ENCODE results near the gene RNASEL. TPM values are rescaled to one million over a fixed set of nuclear protein-coding genes. Genes with fewer than 3 reads are reported as not detected.

Gene RNASEL
- polyA plus RNA-seq, 1 of the 3 experiments (the other 2 are of a cell fraction) = not detected

- H3K4me2 ChIP-seq = no peak overlapping the region
- peaks cover 4% of the 10 kb centered on the region for H3F3A ChIP-seq (replicated peaks; ENCODE audit: insufficient read depth)
- no peaks in the 10 kb centered on the region for H3K9me3 ChIP-seq
- ChIA-PET POLR2A (interaction anchor here (1.4 kb wide), 1 partner anchor 187 kb away, joined by 6 read pairs; no protein-coding TSS in a partner anchor), CTCF (interaction anchor here (0.5 to 17.7 kb wide), 41 partner anchors 8 to 632 kb away, joined by 3 to 829 read pairs (median 4); partner anchors contain the start of genes NPL and RGS16)
- no peak overlapping the region for H3K27ac ChIP-seq (ENCODE audit: low read depth in 2 of 2, low read length in 1 of 2)
- no peak overlapping the region for H3K9ac ChIP-seq
- peak; percentile 69 for DNase-seq
- no peak overlapping the region for H2AFZ ChIP-seq (ENCODE audit: low read depth)
- no peaks in the 10 kb centered on the region for H3K79me2 ChIP-seq (ENCODE audit: insufficient read depth)
- no peaks in the 10 kb centered on the region for H3K9me2 ChIP-seq
- no peaks in the 10 kb centered on the region for H3K27me3 ChIP-seq (ENCODE audit: insufficient read depth)
- WGBS (ENCODE audit: low lambda C conversion rate) = 48% methylated on average over 4 of the region's 4 CpGs
- H3K36me3 ChIP-seq (replicated peaks in 1 of 2; ENCODE audit: control insufficient read depth in 1 of 2, insufficient read depth in 2 of 2, low read length in 1 of 2) = no peaks in the 10 kb centered on the region
- H3K4me1 ChIP-seq (ENCODE audit: control insufficient read depth in 1 of 2, insufficient read depth in 2 of 2, low read depth in 1 of 2, low read length in 1 of 2) = peaks cover 0 to 10% of the 10 kb centered on the region in 2 experiments; a peak in 3 of 4 replicates
- H3K4me3 ChIP-seq (ENCODE audit: low read depth in 2 of 2, low read length in 1 of 2) = no peak overlapping the region; a peak in 1 of 4 replicates
- H4K20me1 ChIP-seq (ENCODE audit: insufficient read depth) = no peaks in the 10 kb centered on the region
- TF ChIP-seq FOSL2 (IDR thresholded peaks at IDR 0.05; ENCODE audit: borderline replicate concordance, low read depth) (no peak), RCOR1 (IDR thresholded peaks at IDR 0.05; ENCODE audit: low read length) (no peak), PBX3 (IDR thresholded peaks at IDR 0.05) (no peak), TEAD4 (IDR thresholded peaks at IDR 0.05; ENCODE audit: borderline replicate concordance, insufficient read depth) (no peak), USF2 (IDR thresholded peaks at IDR 0.05; ENCODE audit: borderline replicate concordance, low read depth, low read length) (no peak), YY1 (IDR thresholded peaks at IDR 0.05; ENCODE audit: low read depth) (no peak), RAD21 (IDR thresholded peaks at IDR 0.05; ENCODE audit: low read length) (peak; percentile 80), ELF1 (IDR thresholded peaks at IDR 0.05) (no peak), NRF1 (IDR thresholded peaks at IDR 0.05; ENCODE audit: low read depth, low read length) (no peak), IRF3 (IDR thresholded peaks at IDR 0.05; ENCODE audit: low read depth, low read length) (no peak), SIN3A (IDR thresholded peaks at IDR 0.05; ENCODE audit: borderline replicate concordance, low read depth, low read length) (no peak), EP300 (IDR thresholded peaks at IDR 0.05; ENCODE audit: borderline replicate concordance in 1 of 2, low read depth in 1 of 2, low read length in 1 of 2) (no peak), RXRA (IDR thresholded peaks at IDR 0.05; ENCODE audit: borderline replicate concordance, low read depth) (no peak), CTCF (IDR thresholded peaks at IDR 0.05) (peak; percentile 89), GABPA (IDR thresholded peaks at IDR 0.05; ENCODE audit: low read depth) (no peak), SMC3 (IDR thresholded peaks at IDR 0.05; ENCODE audit: low read depth, low read length) (peak; percentile 74), MAX (IDR thresholded peaks at IDR 0.05; ENCODE audit: low read depth) (no peak), MXI1 (IDR thresholded peaks at IDR 0.05; ENCODE audit: low read depth, low read length) (no peak), MEF2A (IDR thresholded peaks at IDR 0.05; ENCODE audit: borderline replicate concordance, low read depth) (no peak), FOXJ3 (CRISPR knock-in tag; IDR thresholded peaks at IDR 0.05) (no peak), TAF1 (IDR thresholded peaks at IDR 0.05; ENCODE audit: borderline replicate concordance, low read depth, low read length) (no peak), FOXM1 (IDR thresholded peaks at IDR 0.05; ENCODE audit: low read depth) (no peak), EZH2phosphoT487 (IDR thresholded peaks at IDR 0.05; ENCODE audit: borderline replicate concordance, low read depth) (no peak), JUND (IDR thresholded peaks at IDR 0.05) (no peak), REST (IDR thresholded peaks at IDR 0.05; ENCODE audit: low read depth, low read length) (no peak), RFX5 (IDR thresholded peaks at IDR 0.05; ENCODE audit: low read length) (no peak)
Measured at GRCh38 chr1:182595641-182596240, 6.7 kb upstream of the RNASEL start.
